Testis (tissue), 3 donors: ENCODE results near the gene CLCN4. TPM values are rescaled to one million over a fixed set of nuclear protein-coding genes. Genes with fewer than 3 reads are reported as not detected.

Experiments
- DNase-seq: peaks from one replicate; pipeline ENCODE4 v3.0.0-alpha.2; 2019
- H3K27ac ChIP-seq, 2 donors: fragments of 200-600 bp; sonication (generic); one replicate each; pipeline ENCODE4 v1.5.1; 2019
- H3K27me3 ChIP-seq: fragments of 200-600 bp; sonication (generic); one replicate; pipeline ENCODE4 v1.5.1; 2019
- H3K36me3 ChIP-seq: fragments of 200-600 bp; sonication (generic); one replicate; pipeline ENCODE4 v1.5.1; 2017; ENCODE audit warnings: low read depth; ENCODE audit errors: missing control alignments
- H3K4me1 ChIP-seq: fragments of 200-600 bp; sonication (generic); one replicate; pipeline ENCODE4 v1.5.1; 2019
- H3K4me3 ChIP-seq, 2 donors: fragments of 200-600 bp; sonication (generic); one replicate each; pipeline ENCODE4 v1.5.1; 2017 to 2019
- H3K9me3 ChIP-seq: fragments of 200-600 bp; sonication (generic); one replicate; pipeline ENCODE4 v1.5.1; 2017
- CTCF ChIP-seq, 3 experiments: fragments of 450-650 bp in 2 of 3; fragments of 200-600 bp in 1 of 3; sonication (generic) in 1 of 3; IDR thresholded peaks; one replicate each; pipeline ENCODE4 v1.5.1; 2016 to 2019; ENCODE audit warnings: antibody characterized with exemption in 3 of 3, mild to moderate bottlenecking in 2 of 3, moderate library complexity in 1 of 3
- POLR2A ChIP-seq: fragments of 450-650 bp; IDR thresholded peaks from one replicate; pipeline ENCODE4 v1.6.1; 2017; ENCODE audit warnings: antibody characterized with exemption, mild to moderate bottlenecking, moderate library complexity
- WGBS, 2 donors: methylation state at CpG; one replicate each; pipeline ENCODE4 v1.1.5; 2018; 5-methylcytosine and 5-hydroxymethylcytosine counted together
- intact Hi-C: fragments of 100-400 bp; cut with DNase I; formaldehyde crosslinking; loops from one replicate; pipeline ENCODE4 v1.15.1; 2023; ENCODE audit warnings: low total_unique reads
- polyA plus RNA-seq: library from polyadenylated mRNA; stranded (reverse); fragments of 350-450 nt; fragmentation: Illumina TruSeq; extraction: RNeasy Lipid Tissue Mini Kit (QIAGEN cat#74804); gene quantifications from one replicate; pipeline ENCODE4 v1.2.3, GENCODE V29; 2014; ENCODE audit warnings: low read depth, low replicate concordance; ENCODE audit not compliant: insufficient read depth
- total RNA-seq, 2 donors: library from RNA; depleted of rRNA; stranded (reverse); fragments of >200 nt; gene quantifications; one replicate each; pipeline ENCODE4 v1.2.3, GENCODE V29; 2016

CLCN4 gene
- total and polyA plus RNA-seq, 3 donors from 2014 or later: 5.1 to 11.6 (median 5.4) TPM

- no peak for DNase-seq
- Histone ChIP-seq H3K4me1 (peaks cover 3% of the 10 kb centered on the region), H3K9me3 (no peaks in the 10 kb centered on the region), H3K27ac (no peak overlapping the region), H3K4me3 (no peak overlapping the region), H3K36me3 (no peaks in the 10 kb centered on the region), H3K27me3 (no peaks in the 10 kb centered on the region)
- 53 to 64% methylated on average over 8 of the region's 8 CpGs for WGBS, 2 donors
- TF ChIP-seq POLR2A (no peak), CTCF (IDR thresholded peaks at IDR 0.05) (no peak)
- intact Hi-C loops: no loop called here
Observed at GRCh38 chrX:10120331-10120730, 36.4 kb upstream of the CLCN4 start.

GRCh38 chrX:10120828-10121227 lies 35.9 kb upstream of the CLCN4 start:
- no peak for DNase-seq
- H3K4me3 ChIP-seq: no peak overlapping the region
- no peaks in the 10 kb centered on the region for H3K36me3 ChIP-seq
- WGBS, 2 donors: 87% methylated on average over 7 of the region's 7 CpGs; no CpG with 5 or more reads in 1 of the 2 donors
- no peaks in the 10 kb centered on the region for H3K9me3 ChIP-seq
- intact Hi-C loops: no loop called here
- no peak overlapping the region for H3K27ac ChIP-seq
- peaks cover 3% of the 10 kb centered on the region for H3K4me1 ChIP-seq
- TF ChIP-seq POLR2A: no peak
- no peak for TF ChIP-seq CTCF (IDR thresholded peaks at IDR 0.05)
- H3K27me3 ChIP-seq: no peaks in the 10 kb centered on the region

GRCh38 chrX:10121787-10122186 lies 35.0 kb upstream of the CLCN4 start:
- intact Hi-C loops: no loop called here
- 68 to 78% methylated on average over 9 of the region's 9 CpGs for WGBS, 2 donors

GRCh38 chrX:10124506-10125247 lies 32.1 kb upstream of the CLCN4 start:
- H3K36me3 ChIP-seq: no peaks in the 10 kb centered on the region
- 94 to 100% methylated on average over 2 to 20 of the region's 20 CpGs for WGBS, 2 donors
- H3K9me3 ChIP-seq: no peaks in the 10 kb centered on the region
- H3K4me3 ChIP-seq: no peak overlapping the region
- intact Hi-C loops: no loop called here
- no peak for DNase-seq
- no peak overlapping the region for H3K27ac ChIP-seq
- peaks cover 3% of the 10 kb centered on the region for H3K4me1 ChIP-seq
- TF ChIP-seq POLR2A: no peak
- H3K27me3 ChIP-seq: no peaks in the 10 kb centered on the region

More at GRCh38 chrX:10121787-10122186, 35.0 kb upstream of the CLCN4 start:
- TF ChIP-seq CTCF (IDR thresholded peaks at IDR 0.05) (no peak), POLR2A (no peak)
- Histone ChIP-seq H3K27me3 (no peaks in the 10 kb centered on the region), H3K4me1 (peaks cover 3% of the 10 kb centered on the region), H3K4me3 (no peak overlapping the region), H3K36me3 (no peaks in the 10 kb centered on the region), H3K27ac (no peak overlapping the region), H3K9me3 (no peaks in the 10 kb centered on the region)
- DNase-seq: no peak

- no peak for TF ChIP-seq POLR2A
- no peak for TF ChIP-seq CTCF (IDR thresholded peaks at IDR 0.05)
- H3K4me3 ChIP-seq: no peak overlapping the region
- no peaks in the 10 kb centered on the region for H3K36me3 ChIP-seq
- no peak for DNase-seq
- peaks cover 3% of the 10 kb centered on the region for H3K4me1 ChIP-seq
- no peak overlapping the region for H3K27ac ChIP-seq
- H3K9me3 ChIP-seq: no peaks in the 10 kb centered on the region
- H3K27me3 ChIP-seq: no peaks in the 10 kb centered on the region
- 55 to 100% methylated on average over 2 to 8 of the region's 13 CpGs for WGBS, 2 donors
- intact Hi-C loops: no loop called here
Observed at GRCh38 chrX:10125248-10125615, 31.5 kb upstream of the CLCN4 start.
